Esophagus squamous epithelium (tissue), 4 donors: ENCODE results near the gene TUBA3E.
"Not testable (repeated sequence)": the region's sequence is repeated elsewhere in the genome, so short reads cannot be mapped to it uniquely, and the experiment has no call there.

Source experiments
- CTCF ChIP-seq, 6 experiments: fragments of 450-650 bp in 4 of 6; fragments of 200-600 bp in 2 of 6; sonication (generic) in 2 of 6; IDR thresholded peaks; one replicate each; pipeline ENCODE4 v1.5.1; 2016 to 2019; ENCODE audit warnings: antibody characterized with exemption in 6 of 6, mild to moderate bottlenecking in 4 of 6, moderate library complexity in 4 of 6
- POLR2A ChIP-seq, 4 donors: fragments of 450-650 bp; IDR thresholded peaks; one replicate each; pipeline ENCODE4 v1.6.1; 2017; ENCODE audit warnings: antibody characterized with exemption in 4 of 4, mild to moderate bottlenecking in 4 of 4, moderate library complexity in 3 of 4

DNA sequence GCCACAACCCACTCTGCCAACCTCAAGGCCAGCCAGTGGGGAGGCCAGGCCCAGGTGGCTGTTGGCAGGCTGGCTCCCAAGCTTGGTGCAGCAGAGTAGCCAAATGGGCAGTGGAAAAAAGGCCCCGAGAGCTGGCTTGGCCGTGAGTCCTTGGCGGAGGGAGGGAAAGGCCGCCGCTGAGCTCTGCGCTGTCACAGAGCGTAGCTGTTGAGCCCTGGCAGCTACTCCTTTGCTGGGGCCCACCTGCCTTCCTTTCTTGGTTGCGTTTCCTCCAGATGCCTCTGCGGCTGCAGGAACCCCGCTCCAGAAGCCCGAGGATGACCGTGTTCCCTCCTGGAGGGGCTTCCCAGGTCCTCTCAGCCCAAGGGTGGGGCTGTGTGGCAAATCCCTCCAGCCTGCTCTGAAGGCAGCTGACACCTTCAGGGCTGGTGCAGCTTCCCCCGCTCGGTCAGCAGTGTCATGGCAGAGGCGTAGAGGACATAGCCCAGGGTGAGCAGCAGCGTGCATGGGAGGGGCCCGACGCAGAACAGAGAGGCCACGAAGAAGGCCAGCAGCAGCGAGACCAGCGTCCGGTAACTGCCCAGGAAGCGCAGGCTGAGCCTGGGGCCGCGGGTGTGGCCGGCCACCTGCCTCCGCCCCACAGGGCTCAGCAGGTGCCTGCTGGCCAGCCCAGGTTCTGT is 46.0 kb downstream of the TUBA3E start:
- TF ChIP-seq CTCF, POLR2A (IDR thresholded peaks at IDR 0.05): not testable (repeated sequence)
